H1 (cell line): ENCODE data around the gene AQP4. TPM values are rescaled to one million over a fixed set of nuclear protein-coding genes. Genes with fewer than 3 reads are reported as not detected.

Source experiments
- MAX ChIP-seq: IDR thresholded peaks from 2 replicates; pipeline ENCODE4 v1.6.1; 2012; ENCODE audit warnings: inconsistent platforms
- polyA plus RNA-seq, 7 experiments: library from polyadenylated mRNA; depleted of rRNA in 3 of 7; stranded (reverse) in 5 of 7; unstranded in 2 of 7; fragments of >200 nt in 5 of 7; fragments of 200-250 nt in 2 of 7; gene quantifications; 1 replicate in 5 of 7; 2 replicates in 1 of 7; 4 replicates in 1 of 7; pipeline versions ENCODE4 v1.2.1 to v1.2.3, GENCODE V29; 2011 to 2013; ENCODE audit warnings: missing spikeins in 2 of 7, mixed read lengths in 2 of 7
- total RNA-seq: library from RNA; stranded (reverse); fragmentation: NEBNext Ultra II Directional; extraction: Animal tissue kit (Norgen Biotek cat#: 25700); gene quantifications from 2 replicates; pipeline ENCODE4 v1.2.1, GENCODE V29; 2021

The AQP4 gene
- total and polyA plus RNA-seq, 2 of the 8 experiments (the other 6 are each of a cell fraction or from before 2014, with no cell fraction given): 2.2 to 2.8 TPM

GRCh38 chr18:26868968-26869586, 3.6 kb upstream of the AQP4 start (continued):
- no peak for TF ChIP-seq MAX
